Stimulated activated CD4-positive, alpha-beta T cell treated with anti-CD3 and anti-CD28 coated beads, Interleukin-1b, Interleukin-23, amount 100 ng/mL, for 4 hours (primary cell): ENCODE measurements around the gene PTPRM.
"Not testable (repeated sequence)": the region's sequence is repeated elsewhere in the genome, so short reads cannot be mapped to it uniquely, and the experiment has no call there.

Experiments
- DNase-seq, 2 donors: peaks; one replicate each; pipeline ENCODE4 v3.0.0-alpha.2; 2020; ENCODE audit warnings: low read depth in 2 of 2

PTPRM gene

GRCh38 chr18:8427339-8427738 lies 860.2 kb downstream of the PTPRM start:
- DNase-seq, result no peak

GRCh38 chr18:8428951-8429350 lies 861.8 kb downstream of the PTPRM start:
- DNase-seq, result no peak

- no peak for DNase-seq
These were observed 863.9 kb downstream of the PTPRM start for GRCh38 chr18:8431036-8431435.

GRCh38 chr18:8433323-8433722 lies 866.2 kb downstream of the PTPRM start:
- no peak for DNase-seq

- no peak for DNase-seq
These were observed 866.7 kb downstream of the PTPRM start for GRCh38 chr18:8433771-8434170.

GRCh38 chr18:8435376-8435775 lies 868.3 kb downstream of the PTPRM start:
- no peak for DNase-seq

- DNase-seq, result no peak
These were observed 871.9 kb downstream of the PTPRM start for GRCh38 chr18:8439055-8439454.

GRCh38 chr18:8443505-8443904 lies 876.4 kb downstream of the PTPRM start:
- DNase-seq, result no peak

GRCh38 chr18:8446936-8447335 lies 879.8 kb downstream of the PTPRM start:
- DNase-seq, result not testable (repeated sequence)

GRCh38 chr18:8448130-8448529 lies 881.0 kb downstream of the PTPRM start:
- no peak for DNase-seq

- no peak for DNase-seq
These were observed 882.9 kb downstream of the PTPRM start for GRCh38 chr18:8450013-8450412.

- no peak for DNase-seq
These were observed 884.0 kb downstream of the PTPRM start for GRCh38 chr18:8450898-8451665.

- no peak for DNase-seq
These were observed 886.4 kb downstream of the PTPRM start for GRCh38 chr18:8453528-8453927.

GRCh38 chr18:8454136-8454535 lies 887.0 kb downstream of the PTPRM start:
- DNase-seq, result no peak

- no peak for DNase-seq
These were observed 888.8 kb downstream of the PTPRM start for GRCh38 chr18:8455661-8456614.
